Measurements from ENCODE around the gene FCF1. TPM values are rescaled to one million over a fixed set of nuclear protein-coding genes. Genes with fewer than 3 reads are reported as not detected.

FCF1 gene
- total and polyA plus RNA-seq, 2 experiments from 2014 or later = 30.3 to 58.7 TPM

DNA sequence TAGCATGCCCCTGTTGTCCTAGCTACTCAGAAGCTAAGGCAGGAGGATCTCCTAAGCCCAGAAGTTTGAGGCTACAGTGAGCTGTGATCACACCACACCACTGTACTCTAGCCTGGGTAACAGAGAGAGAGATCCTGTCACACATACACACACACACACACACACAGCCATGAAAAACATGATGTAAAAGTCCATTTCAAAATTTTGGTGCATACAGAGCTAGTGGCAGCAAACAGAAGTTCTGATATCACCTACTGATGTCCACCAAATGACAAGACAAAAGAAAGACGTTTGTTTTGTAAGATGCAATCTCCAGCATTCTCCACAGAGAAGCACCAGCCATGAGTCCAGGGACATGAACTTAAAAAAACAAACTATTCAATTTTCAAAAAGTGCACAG is 15.9 kb upstream of the FCF1 start (continued):
- TF ChIP-seq STAT1 (IDR thresholded peaks at IDR 0.05; ENCODE audit: unreplicated experiment) = no peak
- no peak for TF ChIP-seq ZNF331 (CRISPR knock-in tag; IDR thresholded peaks at IDR 0.05; ENCODE audit: low read depth)
- TF ChIP-seq EZH2 (IDR thresholded peaks at IDR 0.05; ENCODE audit: low read depth, unreplicated experiment) = no peak
- no peak for TF ChIP-seq CREB1 (CRISPR knock-in tag; IDR thresholded peaks at IDR 0.05; ENCODE audit: low read depth)
- TF ChIP-seq, protein P1, sequence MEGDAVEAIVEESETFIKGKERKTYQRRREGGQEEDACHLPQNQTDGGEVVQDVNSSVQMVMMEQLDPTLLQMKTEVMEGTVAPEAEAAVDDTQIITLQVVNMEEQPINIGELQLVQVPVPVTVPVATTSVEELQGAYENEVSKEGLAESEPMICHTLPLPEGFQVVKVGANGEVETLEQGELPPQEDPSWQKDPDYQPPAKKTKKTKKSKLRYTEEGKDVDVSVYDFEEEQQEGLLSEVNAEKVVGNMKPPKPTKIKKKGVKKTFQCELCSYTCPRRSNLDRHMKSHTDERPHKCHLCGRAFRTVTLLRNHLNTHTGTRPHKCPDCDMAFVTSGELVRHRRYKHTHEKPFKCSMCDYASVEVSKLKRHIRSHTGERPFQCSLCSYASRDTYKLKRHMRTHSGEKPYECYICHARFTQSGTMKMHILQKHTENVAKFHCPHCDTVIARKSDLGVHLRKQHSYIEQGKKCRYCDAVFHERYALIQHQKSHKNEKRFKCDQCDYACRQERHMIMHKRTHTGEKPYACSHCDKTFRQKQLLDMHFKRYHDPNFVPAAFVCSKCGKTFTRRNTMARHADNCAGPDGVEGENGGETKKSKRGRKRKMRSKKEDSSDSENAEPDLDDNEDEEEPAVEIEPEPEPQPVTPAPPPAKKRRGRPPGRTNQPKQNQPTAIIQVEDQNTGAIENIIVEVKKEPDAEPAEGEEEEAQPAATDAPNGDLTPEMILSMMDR (conservative IDR thresholded peaks at IDR 0.05; ENCODE audit: low read depth in 2 of 2) = no peak
- TF ChIP-seq POLR2AphosphoS5 (IDR thresholded peaks at IDR 0.05; ENCODE audit: low read depth) = no peak
- no peak for TF ChIP-seq JUNB (IDR thresholded peaks at IDR 0.05; ENCODE audit: unreplicated experiment)
- TF ChIP-seq ZNF114 (CRISPR knock-in tag; IDR thresholded peaks at IDR 0.05) = no peak

DNA sequence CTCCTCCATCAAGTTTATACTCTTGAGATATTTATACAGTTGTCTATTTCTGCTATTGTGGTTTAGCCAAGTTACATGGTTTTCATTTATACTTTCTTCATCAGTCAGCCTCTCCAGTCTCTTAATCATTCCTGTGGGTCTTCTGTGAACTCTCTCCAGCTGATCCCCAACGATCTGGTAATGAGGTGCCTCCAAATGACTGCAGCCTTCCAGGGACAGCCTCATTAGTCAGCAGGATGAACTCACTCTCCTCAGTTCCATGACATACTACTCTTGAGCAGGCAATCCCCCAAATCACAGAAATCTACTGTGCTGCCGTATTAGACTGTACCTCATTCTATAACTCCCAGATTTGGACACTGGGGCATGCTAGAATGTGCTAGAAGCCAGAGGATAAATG is 15.4 kb upstream of the FCF1 start:
- Mint-ChIP-seq H3K4me3 (no peak overlapping the region), H3K27ac (no peak overlapping the region), H3K9me3 (peaks cover 20% of the 10 kb centered on the region), H3K4me1 (no peaks in the 10 kb centered on the region), H3K36me3 (ENCODE audit: low read depth) (peaks cover 20% of the 10 kb centered on the region), H3K27me3 (ENCODE audit: insufficient read depth, low read depth, poor library complexity) (no peaks in the 10 kb centered on the region)
- H3K27ac ChIP-seq (ENCODE audit: low read depth) = no peak overlapping the region
- DNase-seq (ENCODE audit: low spot score) (no peak), ATAC-seq (no peak)
- no peak overlapping the region for H2AFZ ChIP-seq
- no peaks in the 10 kb centered on the region for H3F3A ChIP-seq (replicated peaks; ENCODE audit: low read depth)
- H3K4me2 ChIP-seq = no peak overlapping the region
- H3K79me2 ChIP-seq (replicated peaks; ENCODE audit: insufficient read depth) = peaks cover 78% of the 10 kb centered on the region
- no peaks in the 10 kb centered on the region for H3K27me3 ChIP-seq (ENCODE audit: insufficient read depth)
- no peaks in the 10 kb centered on the region; the same call in 1 of the 2 replicates for H4K20me1 ChIP-seq (replicated peaks; ENCODE audit: insufficient read depth)
- no peaks in the 10 kb centered on the region for H3K4me1 ChIP-seq (ENCODE audit: insufficient read depth)
- H3K9me2 ChIP-seq (ENCODE audit: insufficient read depth) = no peaks in the 10 kb centered on the region
- no peak overlapping the region for H3K4me3 ChIP-seq
- peaks cover 1% of the 10 kb centered on the region; the same call in 1 of the 2 replicates for H3K36me3 ChIP-seq (ENCODE audit: insufficient read depth)
- TF ChIP-seq ZNF331 (CRISPR knock-in tag; IDR thresholded peaks at IDR 0.05; ENCODE audit: low read depth) = no peak
- TF ChIP-seq, protein P2, sequence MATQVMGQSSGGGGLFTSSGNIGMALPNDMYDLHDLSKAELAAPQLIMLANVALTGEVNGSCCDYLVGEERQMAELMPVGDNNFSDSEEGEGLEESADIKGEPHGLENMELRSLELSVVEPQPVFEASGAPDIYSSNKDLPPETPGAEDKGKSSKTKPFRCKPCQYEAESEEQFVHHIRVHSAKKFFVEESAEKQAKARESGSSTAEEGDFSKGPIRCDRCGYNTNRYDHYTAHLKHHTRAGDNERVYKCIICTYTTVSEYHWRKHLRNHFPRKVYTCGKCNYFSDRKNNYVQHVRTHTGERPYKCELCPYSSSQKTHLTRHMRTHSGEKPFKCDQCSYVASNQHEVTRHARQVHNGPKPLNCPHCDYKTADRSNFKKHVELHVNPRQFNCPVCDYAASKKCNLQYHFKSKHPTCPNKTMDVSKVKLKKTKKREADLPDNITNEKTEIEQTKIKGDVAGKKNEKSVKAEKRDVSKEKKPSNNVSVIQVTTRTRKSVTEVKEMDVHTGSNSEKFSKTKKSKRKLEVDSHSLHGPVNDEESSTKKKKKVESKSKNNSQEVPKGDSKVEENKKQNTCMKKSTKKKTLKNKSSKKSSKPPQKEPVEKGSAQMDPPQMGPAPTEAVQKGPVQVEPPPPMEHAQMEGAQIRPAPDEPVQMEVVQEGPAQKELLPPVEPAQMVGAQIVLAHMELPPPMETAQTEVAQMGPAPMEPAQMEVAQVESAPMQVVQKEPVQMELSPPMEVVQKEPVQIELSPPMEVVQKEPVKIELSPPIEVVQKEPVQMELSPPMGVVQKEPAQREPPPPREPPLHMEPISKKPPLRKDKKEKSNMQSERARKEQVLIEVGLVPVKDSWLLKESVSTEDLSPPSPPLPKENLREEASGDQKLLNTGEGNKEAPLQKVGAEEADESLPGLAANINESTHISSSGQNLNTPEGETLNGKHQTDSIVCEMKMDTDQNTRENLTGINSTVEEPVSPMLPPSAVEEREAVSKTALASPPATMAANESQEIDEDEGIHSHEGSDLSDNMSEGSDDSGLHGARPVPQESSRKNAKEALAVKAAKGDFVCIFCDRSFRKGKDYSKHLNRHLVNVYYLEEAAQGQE (IDR thresholded peaks at IDR 0.05; ENCODE audit: unreplicated experiment) = no peak
- no peak for TF ChIP-seq CREB1 (CRISPR knock-in tag; IDR thresholded peaks at IDR 0.05; ENCODE audit: low read depth)
- TF ChIP-seq, protein P1 (conservative IDR thresholded peaks at IDR 0.05; ENCODE audit: low read depth in 2 of 2) = no peak
- TF ChIP-seq EZH2 (IDR thresholded peaks at IDR 0.05; ENCODE audit: low read depth, unreplicated experiment) = no peak
- TF ChIP-seq, protein P3, sequence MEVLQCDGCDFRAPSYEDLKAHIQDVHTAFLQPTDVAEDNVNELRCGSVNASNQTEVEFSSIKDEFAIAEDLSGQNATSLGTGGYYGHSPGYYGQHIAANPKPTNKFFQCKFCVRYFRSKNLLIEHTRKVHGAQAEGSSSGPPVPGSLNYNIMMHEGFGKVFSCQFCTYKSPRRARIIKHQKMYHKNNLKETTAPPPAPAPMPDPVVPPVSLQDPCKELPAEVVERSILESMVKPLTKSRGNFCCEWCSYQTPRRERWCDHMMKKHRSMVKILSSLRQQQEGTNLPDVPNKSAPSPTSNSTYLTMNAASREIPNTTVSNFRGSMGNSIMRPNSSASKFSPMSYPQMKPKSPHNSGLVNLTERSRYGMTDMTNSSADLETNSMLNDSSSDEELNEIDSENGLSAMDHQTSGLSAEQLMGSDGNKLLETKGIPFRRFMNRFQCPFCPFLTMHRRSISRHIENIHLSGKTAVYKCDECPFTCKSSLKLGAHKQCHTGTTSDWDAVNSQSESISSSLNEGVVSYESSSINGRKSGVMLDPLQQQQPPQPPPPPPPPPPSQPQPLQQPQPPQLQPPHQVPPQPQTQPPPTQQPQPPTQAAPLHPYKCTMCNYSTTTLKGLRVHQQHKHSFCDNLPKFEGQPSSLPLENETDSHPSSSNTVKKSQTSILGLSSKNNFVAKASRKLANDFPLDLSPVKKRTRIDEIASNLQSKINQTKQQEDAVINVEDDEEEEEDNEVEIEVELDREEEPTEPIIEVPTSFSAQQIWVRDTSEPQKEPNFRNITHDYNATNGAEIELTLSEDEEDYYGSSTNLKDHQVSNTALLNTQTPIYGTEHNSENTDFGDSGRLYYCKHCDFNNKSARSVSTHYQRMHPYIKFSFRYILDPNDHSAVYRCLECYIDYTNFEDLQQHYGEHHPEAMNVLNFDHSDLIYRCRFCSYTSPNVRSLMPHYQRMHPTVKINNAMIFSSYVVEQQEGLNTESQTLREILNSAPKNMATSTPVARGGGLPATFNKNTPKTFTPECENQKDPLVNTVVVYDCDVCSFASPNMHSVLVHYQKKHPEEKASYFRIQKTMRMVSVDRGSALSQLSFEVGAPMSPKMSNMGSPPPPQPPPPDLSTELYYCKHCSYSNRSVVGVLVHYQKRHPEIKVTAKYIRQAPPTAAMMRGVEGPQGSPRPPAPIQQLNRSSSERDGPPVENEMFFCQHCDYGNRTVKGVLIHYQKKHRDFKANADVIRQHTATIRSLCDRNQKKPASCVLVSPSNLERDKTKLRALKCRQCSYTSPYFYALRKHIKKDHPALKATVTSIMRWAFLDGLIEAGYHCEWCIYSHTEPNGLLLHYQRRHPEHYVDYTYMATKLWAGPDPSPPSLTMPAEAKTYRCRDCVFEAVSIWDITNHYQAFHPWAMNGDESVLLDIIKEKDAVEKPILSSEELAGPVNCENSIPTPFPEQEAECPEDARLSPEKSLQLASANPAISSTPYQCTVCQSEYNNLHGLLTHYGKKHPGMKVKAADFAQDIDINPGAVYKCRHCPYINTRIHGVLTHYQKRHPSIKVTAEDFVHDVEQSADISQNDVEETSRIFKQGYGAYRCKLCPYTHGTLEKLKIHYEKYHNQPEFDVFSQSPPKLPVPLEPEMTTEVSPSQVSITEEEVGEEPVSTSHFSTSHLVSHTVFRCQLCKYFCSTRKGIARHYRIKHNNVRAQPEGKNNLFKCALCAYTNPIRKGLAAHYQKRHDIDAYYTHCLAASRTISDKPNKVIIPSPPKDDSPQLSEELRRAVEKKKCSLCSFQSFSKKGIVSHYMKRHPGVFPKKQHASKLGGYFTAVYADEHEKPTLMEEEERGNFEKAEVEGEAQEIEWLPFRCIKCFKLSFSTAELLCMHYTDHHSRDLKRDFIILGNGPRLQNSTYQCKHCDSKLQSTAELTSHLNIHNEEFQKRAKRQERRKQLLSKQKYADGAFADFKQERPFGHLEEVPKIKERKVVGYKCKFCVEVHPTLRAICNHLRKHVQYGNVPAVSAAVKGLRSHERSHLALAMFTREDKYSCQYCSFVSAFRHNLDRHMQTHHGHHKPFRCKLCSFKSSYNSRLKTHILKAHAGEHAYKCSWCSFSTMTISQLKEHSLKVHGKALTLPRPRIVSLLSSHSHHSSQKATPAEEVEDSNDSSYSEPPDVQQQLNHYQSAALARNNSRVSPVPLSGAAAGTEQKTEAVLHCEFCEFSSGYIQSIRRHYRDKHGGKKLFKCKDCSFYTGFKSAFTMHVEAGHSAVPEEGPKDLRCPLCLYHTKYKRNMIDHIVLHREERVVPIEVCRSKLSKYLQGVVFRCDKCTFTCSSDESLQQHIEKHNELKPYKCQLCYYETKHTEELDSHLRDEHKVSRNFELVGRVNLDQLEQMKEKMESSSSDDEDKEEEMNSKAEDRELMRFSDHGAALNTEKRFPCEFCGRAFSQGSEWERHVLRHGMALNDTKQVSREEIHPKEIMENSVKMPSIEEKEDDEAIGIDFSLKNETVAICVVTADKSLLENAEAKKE (CRISPR knock-in tag; IDR thresholded peaks at IDR 0.05) = no peak
- no peak for TF ChIP-seq POLR2AphosphoS5 (IDR thresholded peaks at IDR 0.05; ENCODE audit: low read depth)
- no peak for TF ChIP-seq NANOG (IDR thresholded peaks at IDR 0.05; ENCODE audit: borderline replicate concordance)
- no peak for TF ChIP-seq JUNB (IDR thresholded peaks at IDR 0.05; ENCODE audit: unreplicated experiment)
- TF ChIP-seq ZNF114 (CRISPR knock-in tag; IDR thresholded peaks at IDR 0.05) = no peak
